Testis (tissue), 2 donors: ENCODE measurements around the gene ALAS1.

Source experiments
- POLR2A ChIP-seq: fragments of 450-650 bp; IDR thresholded peaks from one replicate; pipeline ENCODE4 v1.6.1; 2017; ENCODE audit warnings: antibody characterized with exemption, mild to moderate bottlenecking, moderate library complexity
- TF ChIP-seq, protein P1 (sequence below), 3 experiments: fragments of 450-650 bp in 2 of 3; fragments of 200-600 bp in 1 of 3; sonication (generic) in 1 of 3; IDR thresholded peaks; one replicate each; pipeline ENCODE4 v1.5.1; 2016 to 2019; ENCODE audit warnings: antibody characterized with exemption in 3 of 3, mild to moderate bottlenecking in 2 of 3, moderate library complexity in 1 of 3

DNA sequence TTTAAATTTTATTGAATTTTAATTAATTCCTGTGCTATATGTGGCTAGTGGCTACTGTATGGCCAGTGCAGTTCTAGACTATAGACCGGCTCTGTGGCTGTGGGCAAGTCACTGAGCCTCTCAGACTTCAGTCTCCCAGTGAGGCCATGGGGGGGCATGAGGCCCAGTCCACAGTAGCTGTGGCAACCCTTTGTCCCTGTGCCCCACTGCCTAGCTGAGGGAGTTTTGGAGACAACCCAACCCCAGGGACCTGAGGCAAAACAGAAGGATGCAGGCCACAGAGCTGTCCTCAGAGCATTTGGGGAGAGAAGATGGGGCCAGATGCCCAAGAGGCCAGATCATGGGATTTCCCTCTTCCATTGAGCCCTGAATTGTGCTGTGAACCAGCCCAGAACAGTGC, 24.9 kb upstream of the ALAS1 start:
- TF ChIP-seq, protein P1, sequence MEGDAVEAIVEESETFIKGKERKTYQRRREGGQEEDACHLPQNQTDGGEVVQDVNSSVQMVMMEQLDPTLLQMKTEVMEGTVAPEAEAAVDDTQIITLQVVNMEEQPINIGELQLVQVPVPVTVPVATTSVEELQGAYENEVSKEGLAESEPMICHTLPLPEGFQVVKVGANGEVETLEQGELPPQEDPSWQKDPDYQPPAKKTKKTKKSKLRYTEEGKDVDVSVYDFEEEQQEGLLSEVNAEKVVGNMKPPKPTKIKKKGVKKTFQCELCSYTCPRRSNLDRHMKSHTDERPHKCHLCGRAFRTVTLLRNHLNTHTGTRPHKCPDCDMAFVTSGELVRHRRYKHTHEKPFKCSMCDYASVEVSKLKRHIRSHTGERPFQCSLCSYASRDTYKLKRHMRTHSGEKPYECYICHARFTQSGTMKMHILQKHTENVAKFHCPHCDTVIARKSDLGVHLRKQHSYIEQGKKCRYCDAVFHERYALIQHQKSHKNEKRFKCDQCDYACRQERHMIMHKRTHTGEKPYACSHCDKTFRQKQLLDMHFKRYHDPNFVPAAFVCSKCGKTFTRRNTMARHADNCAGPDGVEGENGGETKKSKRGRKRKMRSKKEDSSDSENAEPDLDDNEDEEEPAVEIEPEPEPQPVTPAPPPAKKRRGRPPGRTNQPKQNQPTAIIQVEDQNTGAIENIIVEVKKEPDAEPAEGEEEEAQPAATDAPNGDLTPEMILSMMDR (IDR thresholded peaks at IDR 0.05) = no peak
- no peak for TF ChIP-seq POLR2A
